Effector CD8-positive, alpha-beta T cell (primary cell): ENCODE measurements around the gene CHRM4.

ENCODE experiments used
- DNase-seq: peaks from one replicate; lab custom pipeline; 2025; lab: John Stamatoyannopoulos, UW
- total RNA-seq, 4 experiments: gene quantifications; one replicate each; lab custom pipeline; 2026; lab: John Stamatoyannopoulos, UW

Gene CHRM4
- 0.91 to 2.6 (median 1.9) reads per million in 4 experiments for total RNA-seq

DNA sequence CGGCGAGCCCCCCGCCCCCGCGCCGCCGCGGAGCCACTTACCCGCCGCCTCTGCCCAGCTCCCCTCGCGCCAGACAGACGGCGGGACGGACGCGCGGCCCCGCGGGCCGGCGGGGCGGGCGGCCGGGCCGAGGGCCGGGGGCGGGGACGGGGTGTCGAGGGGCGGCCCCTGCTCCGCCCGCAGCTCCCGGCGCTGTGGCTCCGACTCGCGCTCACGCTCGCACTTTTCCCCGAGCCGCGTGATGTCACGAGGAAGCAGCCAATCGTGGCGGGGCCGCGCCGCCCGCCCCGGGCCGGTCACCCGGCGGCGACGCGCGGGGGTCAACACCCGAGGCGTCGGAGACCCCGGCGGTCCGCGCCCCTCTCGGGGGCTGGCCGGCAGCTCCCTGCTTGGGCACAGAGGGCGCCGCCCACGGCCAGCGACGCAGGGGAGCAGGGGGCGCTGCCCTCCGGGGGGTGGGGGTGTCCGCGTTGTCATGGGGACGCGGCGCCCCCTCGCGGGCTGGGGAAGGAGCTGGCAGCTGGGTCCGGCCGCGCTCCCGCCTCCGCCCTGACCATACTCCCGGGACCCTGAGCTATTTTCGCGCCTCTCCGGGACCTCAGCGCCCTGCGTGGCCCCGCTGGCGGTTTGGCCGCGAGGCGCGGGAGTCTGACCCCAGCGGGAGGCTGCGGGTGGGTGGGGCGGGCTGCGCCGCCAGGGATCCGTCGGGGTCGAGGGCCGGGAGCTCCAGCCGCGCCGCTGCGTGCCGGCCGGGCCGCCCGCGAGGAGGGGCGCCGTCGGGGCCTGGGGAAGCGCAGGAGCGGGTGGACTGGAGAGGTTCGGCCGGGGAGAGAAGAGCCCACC lies at the start of gene CHRM4:
Gene CHRM4, minus strand, starts transcription at position 199 of the 843 bp plus-strand sequence. CDS start 5,219 bp downstream, outside the sequence.
- no peak for DNase-seq

DNA sequence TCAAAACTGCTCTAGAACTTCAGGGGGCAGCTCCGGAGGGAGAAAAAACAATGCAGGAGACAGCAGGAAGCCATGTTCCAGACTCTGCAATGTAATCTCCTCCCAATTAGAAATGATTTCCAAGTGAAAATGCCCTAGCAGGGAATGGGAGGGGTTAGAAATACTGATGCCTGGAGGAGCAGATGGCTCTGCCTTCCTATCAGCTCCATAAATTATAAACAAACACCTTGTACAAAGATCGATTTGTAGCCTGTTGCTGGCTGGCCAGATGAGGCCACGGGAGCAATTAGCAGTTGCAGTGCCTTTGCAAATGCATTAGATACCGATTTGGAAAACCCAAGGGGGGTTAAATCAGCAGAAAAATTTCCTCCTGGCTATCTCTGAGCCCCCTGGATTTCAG lies 46.6 kb upstream of the CHRM4 start:
- DNase-seq, result no peak

DNA sequence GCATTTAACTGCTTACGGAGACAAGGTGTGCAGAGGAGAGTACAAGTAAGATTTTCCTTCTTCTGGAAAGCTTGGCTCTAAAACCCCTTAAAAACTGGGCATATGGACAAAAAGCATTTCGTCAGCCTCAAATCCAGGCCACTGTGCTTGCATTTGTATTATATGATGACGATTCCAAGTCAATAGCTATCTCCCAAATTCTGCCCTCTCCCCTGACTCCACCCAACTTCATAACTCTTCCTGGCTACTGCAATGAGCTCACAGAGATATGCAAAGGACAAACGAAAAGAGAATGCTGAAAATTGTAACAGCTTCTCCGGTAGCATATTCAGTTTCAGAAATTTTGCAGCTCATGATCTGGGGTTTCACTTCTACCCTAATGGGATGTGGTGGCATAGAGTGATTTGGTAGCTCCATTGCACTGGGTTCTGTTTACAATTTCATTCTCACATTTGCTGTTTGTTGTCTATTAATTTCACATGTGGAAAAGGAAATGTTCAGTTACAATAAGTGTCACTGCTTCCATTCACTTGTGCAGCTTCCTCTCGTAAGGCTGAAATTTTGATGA lies 45.6 kb upstream of the CHRM4 start:
- DNase-seq, result no peak

- no peak for DNase-seq
Measured at GRCh38 chr11:46436113-46436512, 44.5 kb upstream of the CHRM4 start.

- no peak for DNase-seq
Measured at GRCh38 chr11:46435679-46436078, 44.1 kb upstream of the CHRM4 start.

- no peak for DNase-seq
Measured at GRCh38 chr11:46431211-46431610, 39.6 kb upstream of the CHRM4 start.

DNA sequence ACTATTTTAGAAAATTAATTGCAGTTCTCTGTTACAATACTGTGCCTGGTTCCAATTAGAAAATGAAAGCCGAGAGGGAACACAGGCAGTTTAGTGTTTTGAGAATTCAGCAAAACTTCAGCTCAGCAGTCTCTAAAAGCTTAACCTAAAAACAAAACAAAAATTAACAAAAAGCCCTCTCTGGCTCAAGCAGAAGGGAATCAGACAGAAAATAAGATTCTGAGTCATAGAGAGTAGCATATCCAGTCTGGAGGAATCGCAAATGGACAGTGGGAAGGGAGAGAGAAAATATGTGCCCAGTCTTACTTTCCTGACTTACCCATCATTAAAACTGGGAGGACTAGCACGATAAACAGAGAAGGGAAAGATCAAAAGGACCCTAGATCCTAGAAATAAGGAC lies 38.1 kb upstream of the CHRM4 start:
- no peak for DNase-seq

- DNase-seq, result no peak
Measured at GRCh38 chr11:46427364-46427763, 35.8 kb upstream of the CHRM4 start.

GRCh38 chr11:46426233-46426991 lies 34.8 kb upstream of the CHRM4 start:
- DNase-seq, result no peak

- DNase-seq, result no peak
Measured at GRCh38 chr11:46422588-46422987, 31.0 kb upstream of the CHRM4 start.

- no peak for DNase-seq
Measured at GRCh38 chr11:46421257-46421880, 29.8 kb upstream of the CHRM4 start.

GRCh38 chr11:46420513-46420912 lies 28.9 kb upstream of the CHRM4 start:
- no peak for DNase-seq

- no peak for DNase-seq
Measured at GRCh38 chr11:46418751-46419150, 27.2 kb upstream of the CHRM4 start.

DNA sequence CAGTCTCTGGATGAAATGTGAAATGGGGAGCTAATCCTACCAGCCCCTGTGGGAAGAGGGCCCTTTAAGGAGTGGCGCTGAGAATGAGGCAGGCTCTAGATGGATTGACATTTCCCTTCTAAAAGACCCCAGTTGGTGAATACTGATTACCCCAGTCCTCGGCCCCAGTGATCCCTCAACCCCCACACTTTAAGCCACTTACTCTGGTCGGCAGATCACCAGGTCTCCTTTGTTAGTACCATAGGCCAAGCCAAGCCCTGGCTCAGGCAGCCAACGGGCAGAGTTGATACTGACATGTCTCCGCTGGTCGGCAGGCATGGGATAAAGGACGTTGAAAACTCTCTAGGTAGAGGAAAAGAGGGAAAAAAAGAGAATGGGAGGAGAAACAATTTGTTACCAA lies 26.1 kb upstream of the CHRM4 start:
- no peak for DNase-seq

GRCh38 chr11:46414879-46415278 lies 23.3 kb upstream of the CHRM4 start:
- DNase-seq, result no peak

- DNase-seq, result peak; percentile 13
Measured at GRCh38 chr11:46414466-46414796, 22.9 kb upstream of the CHRM4 start.

GRCh38 chr11:46413760-46414465 lies 22.3 kb upstream of the CHRM4 start:
- no peak for DNase-seq

DNA sequence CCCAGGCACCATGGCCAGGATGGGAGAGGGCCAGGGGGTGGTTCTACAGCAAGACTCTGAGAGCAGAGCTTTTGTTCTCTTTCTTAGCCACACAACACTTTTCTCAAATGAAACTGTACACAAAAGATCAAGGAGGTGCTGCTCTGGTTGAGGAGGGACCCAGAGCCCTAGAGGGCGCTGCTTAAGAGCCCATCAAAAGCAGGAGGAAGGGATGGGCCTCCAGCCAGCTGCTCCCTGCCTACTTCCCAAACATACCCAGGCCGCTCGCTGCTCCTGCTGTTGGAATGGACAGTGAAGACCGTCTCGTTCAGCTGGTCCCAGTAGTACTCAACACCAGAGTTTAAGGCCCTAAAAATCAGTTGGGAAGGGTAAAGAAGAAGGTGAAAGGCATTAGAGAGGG lies 18.4 kb upstream of the CHRM4 start:
- DNase-seq, result no peak

DNA sequence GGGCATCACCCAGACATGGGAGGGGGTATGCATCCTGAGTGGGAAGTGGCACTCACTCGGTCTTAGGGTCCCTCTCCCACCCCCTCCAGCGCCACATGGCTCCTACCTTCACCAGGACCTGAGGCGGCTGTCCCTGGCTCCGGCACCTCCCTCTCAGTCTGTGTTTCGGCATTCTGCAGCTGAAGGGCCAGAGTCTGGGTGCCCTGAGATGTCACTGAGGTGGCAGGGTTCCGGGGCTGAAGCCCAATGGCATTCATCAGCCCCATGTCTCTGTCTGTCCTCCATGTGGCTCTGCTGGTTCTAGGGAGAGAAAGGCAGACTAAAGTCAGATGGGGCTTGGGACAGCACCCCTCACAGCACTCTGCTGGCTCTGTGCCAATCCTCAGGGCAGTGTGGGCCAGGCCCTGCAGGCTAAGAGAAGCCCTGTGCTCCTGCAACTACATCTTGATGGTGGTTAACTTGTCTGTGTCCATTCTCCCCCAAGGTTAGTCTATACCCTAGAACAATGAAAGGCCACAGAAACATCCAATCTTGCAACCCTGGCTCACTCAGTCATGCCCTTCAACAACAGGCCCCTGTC lies 16.9 kb upstream of the CHRM4 start:
- DNase-seq, result no peak

DNA sequence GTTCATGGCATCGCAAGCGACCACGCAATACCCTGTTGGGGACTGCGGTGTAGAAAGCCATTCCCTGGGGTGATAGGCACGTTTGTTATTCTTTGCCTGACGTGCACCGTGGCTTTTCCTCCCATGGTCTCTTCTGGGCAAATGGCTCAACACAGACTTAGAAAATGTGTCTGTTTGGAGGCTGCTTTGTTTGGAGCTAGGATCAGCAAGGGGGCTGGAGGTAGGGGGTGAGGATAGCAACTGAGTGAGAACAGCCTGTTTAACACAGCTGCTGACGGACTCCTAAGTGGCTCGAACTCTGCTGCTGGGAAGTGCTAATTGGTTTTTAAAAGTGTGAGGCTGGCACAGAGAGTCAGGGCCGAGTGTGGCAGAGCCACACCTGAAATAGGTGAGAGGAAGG lies 16.1 kb upstream of the CHRM4 start:
- no peak for DNase-seq

DNA sequence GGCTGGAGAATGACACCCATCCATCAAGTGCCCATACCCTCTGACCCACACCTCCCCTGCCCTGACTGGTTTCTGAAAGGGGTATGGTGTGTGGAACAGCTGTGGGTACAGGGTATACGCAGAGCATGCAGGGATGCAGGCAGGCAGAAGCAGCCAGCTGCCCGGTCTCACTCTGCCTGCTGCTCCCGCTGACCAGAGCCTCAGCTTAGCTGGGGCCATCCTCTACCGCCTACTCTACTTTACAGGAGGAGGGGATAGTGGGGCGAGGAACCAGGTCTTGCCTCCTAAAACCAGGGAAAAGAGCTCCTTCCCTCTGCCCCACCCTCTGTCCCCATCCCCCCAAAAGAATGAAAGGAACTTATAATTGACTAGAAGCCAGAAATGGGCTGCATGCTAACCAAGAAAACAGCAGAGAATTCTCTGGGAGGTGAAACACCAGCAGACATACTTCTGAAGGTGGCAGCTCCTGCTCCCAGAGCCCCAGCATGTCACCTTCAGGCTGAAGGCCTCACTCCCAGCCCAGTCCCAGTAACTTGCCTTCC lies 13.0 kb upstream of the CHRM4 start:
- no peak for DNase-seq
